UCSD-AML1 (cell line): ENCODE data around the gene DACT3.

Experiments used
- DNase-seq: peaks from one replicate; lab custom pipeline; 2025; ENCODE audit not compliant: unreplicated experiment; lab: John Stamatoyannopoulos, UW

DACT3 gene

GRCh38 chr19:46661020-46661731, at the start of gene DACT3:
Gene DACT3 (minus strand): TSS chr19:46661182. CDS start chr19:46661064, 118 bp downstream.
- DNase-seq = peak; percentile 100

GRCh38 chr19:46710687-46711086, 49.7 kb upstream of the DACT3 start:
- no peak for DNase-seq

GRCh38 chr19:46704379-46705076, 43.5 kb upstream of the DACT3 start:
- peak; percentile 78 for DNase-seq

DNA sequence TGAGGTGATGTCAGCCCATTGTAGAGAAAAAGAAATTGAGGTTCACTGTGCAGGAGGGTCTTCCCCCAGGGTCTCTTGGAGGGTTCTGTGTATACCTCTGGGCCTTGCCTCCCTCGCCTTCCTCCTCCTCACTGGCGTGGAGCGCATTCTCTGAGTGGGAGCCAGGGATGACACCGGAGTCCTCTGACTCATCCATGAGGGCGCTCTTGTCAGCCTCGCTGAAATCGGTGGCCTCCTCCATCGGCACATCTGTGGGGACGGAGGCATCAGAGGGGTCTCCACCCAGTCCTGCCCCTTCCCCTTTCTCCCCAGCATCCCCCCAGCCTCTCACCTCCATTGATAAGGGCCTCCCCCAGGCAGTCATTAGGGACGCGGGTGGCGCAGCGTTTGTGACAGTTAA, 39.7 kb upstream of the DACT3 start:
- DNase-seq = no peak

DNA sequence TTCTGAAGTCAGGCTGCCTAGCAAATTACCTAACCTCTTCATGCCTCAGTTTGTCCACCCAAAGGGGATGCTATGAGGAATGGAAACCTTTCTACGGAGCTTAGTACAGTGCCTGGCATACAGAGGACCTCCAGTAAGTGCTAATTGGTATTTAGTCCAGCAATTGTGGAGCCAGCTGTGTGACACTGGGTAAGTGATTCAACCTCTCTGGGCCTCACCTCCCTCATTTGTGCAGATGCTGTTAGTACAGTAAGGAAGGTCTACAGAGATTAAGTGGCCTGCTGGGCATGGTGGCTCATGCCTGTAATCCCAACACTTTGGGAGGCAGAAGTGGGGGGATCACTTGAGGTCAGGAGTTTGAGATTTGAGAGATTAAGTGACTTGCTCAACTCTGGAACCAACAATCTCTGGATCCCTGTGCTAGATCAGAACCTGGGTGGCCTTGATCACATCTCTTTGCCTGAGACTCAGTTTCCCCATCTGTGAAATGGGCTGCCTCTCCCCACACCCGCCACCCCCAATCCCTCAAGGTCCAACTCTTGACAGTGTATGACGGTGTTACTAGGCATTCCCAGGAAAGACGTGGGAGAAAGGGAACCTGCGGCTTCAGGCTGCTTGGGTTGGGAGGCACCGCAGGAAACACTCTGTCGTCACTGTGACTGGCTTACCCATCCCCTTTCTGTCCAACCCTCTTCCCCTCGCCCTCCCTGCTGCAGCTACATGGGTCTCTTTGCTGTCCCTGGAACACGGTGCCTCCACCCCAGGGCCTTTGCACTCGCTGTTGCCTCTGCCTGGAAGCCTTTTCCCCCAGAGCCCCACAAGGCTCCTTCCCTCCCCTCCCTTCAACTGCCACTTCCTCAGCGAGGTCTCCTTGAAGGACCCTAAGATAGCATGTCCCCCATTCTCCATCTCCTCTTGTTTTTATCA, 37.7 kb upstream of the DACT3 start:
- no peak for DNase-seq

DNA sequence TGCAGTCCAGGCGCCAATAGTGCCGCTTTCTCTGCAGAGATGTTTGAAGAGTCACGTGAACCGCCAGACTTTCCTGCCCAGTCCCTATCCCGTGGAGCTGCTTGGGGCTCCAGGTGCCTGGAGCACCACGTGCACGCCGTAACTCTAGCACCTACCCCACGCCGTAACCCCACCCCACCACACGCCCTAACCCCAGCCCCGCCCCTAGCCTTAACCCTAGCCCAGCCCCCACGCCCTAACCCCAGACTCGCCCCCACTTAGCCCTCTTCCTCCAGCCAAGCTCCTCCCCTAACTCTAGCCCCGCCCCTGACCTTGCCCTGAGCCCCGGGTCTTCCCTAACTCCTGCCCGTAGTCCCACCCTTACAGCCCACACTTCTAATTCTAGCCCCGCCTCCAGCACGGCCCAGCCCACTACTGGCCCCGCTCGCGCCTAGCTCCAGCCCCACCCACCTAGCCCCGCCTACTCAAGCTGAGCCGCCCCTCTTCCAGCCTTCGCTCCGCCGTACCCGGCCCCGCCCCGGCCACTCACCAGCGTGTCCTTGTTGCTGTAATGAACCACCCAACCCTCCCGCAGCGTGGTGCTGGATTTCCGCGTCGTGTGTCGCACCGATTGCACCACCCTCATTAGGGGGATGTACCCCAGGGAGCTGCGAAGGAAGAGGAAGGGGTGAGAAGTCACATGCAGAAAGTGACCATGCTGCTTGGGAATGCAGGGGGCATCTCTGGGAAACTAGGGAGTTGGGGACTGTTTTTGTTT, 36.4 kb upstream of the DACT3 start:
- DNase-seq = no peak

DNA sequence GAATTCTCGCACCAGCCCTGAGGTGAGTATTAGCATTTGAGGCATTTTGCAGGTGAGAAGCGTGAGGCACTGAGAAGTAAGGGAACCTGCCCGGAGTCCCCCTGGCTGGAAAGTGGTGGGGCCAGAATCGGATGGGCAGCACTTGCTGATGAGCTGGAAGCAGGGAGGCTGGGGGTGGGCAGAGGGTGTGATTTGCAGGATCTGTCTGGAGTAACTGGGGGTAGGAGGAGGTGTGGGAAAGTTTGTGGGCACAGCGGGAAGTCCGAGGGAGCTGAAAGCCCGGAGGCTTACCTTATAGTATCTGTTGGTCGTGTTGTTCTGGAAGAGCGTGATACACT, 35.9 kb upstream of the DACT3 start:
- no peak for DNase-seq

DNA sequence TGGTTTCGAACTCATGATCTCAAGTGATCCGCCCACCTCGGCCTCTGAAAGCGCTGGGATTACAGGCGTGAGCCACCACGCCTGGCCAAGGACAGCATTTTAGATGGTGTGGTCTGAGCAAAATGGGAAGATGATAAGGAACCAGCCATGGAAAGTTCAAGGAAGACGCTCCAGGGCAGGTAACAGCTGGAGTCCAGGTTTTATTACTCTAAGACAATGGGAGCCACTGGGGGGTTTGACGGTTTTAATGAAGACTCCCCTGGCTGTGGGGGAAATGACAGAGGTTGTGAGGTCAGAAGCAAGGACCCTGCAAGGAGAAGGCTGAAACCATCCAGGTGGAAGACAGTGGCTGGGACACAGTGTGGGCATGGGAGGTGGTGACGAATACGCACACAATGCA, 35.1 kb upstream of the DACT3 start:
- no peak for DNase-seq

- no peak for DNase-seq
These were observed 32.8 kb upstream of the DACT3 start for GRCh38 chr19:46693760-46694159.

DNA sequence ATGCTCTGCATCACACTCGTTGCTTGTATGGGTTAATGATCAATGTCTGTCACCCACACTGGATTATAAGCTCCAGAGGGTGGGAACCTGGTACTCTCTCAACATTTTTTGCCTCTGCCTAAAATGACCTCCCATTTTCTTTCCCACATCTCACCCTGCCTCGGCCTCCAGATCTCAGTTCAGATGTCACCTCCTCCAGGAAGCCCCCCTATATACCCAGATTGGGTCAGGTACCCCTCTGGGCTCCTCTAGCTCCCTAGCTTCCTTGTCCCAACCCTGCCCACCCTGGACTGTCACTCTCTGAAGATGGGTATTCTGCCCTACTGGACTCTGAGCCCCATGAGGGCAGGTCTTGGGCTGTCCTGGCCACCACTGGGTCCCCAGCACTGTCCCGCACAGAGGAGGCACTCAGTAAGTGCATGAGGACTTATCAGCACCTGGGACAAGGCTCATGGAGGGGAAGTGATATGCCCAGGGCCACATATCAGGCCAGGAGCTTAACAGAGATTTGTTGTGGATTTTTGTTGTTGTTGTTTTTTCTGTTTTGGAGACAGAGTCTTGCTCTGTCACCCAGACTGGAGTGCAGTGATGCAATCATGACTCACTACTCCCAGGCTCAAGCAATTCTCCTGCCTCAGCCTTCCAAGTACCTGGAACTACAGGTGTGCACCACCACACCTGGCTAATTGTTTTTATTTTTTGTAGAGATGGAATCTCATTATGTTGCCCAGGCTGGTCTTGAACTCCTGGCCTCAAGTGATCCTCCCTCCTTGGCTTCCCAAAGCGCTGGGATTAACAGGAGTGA, 32.1 kb upstream of the DACT3 start:
- DNase-seq = no peak

DNA sequence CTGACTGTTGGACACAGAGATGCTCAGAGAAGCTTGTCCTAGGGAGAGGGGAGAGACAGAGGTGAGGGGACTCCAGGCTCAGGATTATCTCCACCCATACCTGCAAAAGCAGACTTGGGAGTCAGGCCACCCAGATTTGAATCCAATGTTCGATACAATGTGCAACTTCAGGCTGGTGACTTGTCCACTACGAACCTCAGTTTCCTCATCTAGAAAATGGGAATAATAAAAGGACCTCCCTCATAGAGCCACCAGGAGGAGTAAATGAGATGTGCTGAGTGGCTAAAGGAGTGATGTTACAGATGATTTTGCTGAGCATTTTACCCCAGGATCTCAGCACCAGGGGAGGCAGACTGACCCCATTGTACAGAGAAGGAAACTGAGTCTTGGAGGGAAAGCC, 31.0 kb upstream of the DACT3 start:
- no peak for DNase-seq

GRCh38 chr19:46691104-46691503, 30.1 kb upstream of the DACT3 start:
- no peak for DNase-seq

DNA sequence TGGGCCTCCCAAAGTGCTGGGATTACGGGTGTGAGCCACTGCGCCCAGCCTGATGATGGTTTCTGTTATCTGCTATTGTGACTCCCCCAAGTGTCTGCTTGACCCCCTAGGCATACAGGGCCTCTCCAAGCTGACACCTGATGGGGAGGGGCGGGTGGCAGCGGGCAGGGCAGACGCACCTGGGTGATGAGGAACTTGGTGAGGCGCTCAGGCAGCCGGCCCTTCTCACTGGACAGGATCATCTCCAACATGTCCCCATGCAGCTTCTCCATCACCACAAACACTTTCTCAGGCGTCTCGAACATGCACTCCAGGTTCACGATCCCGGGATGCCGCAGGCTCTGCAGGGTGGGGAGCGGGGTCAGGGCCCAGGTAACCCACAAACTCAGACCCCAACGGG, 28.4 kb upstream of the DACT3 start:
- DNase-seq = no peak

DNA sequence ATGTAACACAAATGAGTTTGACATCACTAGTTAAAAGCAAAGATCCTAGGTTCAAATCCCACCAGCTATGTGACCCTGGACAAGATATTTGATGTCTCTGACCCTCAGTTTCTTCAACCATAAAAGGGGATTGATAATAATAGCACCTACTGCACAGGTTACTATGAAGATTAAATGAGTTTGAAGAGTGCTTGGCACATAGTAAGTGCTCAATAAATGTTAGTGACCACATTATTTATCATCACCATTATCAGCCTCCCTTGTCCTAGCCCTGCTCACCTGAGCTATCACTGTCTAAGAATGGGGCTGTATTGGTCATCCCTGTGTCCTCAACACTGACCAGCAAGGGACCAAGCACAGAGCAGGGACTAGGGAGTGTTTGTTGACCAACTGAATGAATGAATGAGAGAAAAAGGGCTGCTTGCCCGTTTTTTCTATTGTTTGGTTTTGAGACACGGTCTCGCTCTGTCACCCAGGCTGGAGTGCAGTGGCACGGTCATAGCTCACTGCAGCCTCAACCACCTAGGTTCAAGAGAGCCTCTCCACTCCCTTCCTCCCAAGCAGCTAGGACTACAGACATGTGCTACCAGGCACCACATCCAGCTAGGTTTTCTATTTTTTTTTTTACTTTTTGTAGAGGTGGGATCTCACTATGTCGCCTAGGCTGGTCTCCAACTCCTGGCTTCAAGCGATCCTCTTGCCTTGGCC, 26.6 kb upstream of the DACT3 start:
- no peak for DNase-seq

- no peak for DNase-seq
These were observed 24.2 kb upstream of the DACT3 start for GRCh38 chr19:46685189-46685588.

DNA sequence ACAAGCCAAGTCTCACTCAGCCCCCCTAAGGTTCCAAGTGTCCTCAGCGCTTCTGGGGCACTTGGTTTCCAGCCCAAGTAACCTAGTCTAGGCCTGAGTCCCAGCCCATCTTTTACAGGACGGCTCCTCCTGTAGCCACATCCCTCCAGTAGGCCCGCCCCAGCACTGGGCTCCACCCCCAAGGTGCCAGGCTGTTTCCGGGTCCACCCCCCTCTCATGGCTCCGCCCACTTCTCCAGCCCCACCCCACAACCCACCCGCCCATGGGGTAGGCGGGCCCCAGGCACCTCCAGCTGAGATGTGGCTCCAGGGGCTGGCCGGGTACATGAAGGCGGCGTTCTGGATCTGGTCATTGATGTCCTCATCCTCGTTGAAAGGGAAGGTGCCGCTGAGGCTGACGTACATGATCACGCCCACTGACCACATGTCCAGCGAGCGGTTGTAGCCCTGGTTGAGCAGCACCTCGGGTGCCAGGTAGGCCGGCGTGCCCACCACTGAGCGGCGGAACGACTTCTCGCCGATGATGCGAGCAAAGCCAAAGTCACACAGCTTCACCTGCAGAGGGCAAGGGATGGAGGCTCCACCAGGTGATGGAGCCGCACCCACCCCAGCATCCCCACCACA, 17.2 kb upstream of the DACT3 start:
- peak; percentile 45 for DNase-seq

GRCh38 chr19:46674416-46675178, 13.6 kb upstream of the DACT3 start:
- no peak for DNase-seq

GRCh38 chr19:46670813-46671212, 9.8 kb upstream of the DACT3 start:
- no peak for DNase-seq
